Measurements from ENCODE around the gene SEMA4A.
"Not testable (repeated sequence)": the region's sequence is repeated elsewhere in the genome, so short reads cannot be mapped to it uniquely, and the experiment has no call there.

The SEMA4A gene

DNA sequence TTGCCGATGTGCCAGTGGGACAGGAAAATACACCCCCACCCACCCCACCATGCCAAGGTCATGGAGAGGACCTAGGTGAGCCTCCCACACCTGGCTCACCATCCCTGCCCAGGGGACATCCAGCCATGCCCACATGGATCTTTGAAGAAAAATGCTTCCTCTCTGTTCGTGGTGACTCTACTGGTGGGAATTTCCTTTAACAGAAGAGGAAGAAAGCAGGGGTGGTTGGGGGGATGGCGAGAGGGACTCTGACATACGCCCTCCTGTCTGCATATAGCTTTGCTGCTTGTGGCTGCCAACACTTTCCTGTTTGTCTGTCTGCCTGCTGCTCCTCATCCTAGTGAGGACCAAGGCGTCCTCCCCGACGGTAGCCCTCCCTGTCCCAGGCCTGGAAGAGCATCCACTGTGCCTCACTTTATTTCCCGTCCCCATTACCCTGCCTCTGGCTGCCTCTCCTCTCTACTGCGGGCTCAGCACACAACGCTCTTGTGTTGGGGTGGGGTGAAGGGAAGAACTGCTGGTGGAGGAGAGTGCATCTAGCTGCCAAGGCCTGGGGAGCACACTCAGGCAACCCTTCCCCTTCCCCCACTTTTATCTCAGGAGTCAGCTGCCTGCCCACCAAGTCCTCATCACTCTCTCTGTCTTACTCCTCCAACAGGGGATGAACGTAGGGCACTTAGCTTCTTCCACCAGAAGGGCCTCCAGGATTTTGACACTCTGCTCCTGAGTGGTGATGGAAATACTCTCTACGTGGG lies 2.5 kb downstream of the SEMA4A start:
- no peak for DNase-seq (ENCODE audit: low read depth in 4 of 4, low spot score in 1 of 4)

DNA sequence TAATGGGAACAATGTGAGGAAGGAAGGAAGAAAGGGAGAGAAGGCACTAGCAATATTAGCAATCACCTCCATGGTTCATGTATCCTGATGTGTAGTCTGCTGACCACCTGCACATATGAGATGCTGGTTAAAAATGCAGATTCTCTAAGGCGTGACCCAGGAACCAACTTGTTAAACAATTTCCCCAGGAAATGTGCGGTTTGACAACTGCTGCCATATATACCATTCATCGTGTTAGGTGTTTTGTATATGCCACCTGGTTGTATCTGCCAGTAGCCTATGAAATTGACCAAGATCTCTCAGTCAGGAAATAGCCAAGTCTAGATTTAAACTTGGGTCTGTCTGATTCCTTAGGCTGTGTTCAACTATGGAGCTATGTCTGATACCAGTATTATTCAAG lies 4.1 kb downstream of the SEMA4A start:
- DNase-seq (ENCODE audit: low read depth in 4 of 4, low spot score in 1 of 4) = no peak

DNA sequence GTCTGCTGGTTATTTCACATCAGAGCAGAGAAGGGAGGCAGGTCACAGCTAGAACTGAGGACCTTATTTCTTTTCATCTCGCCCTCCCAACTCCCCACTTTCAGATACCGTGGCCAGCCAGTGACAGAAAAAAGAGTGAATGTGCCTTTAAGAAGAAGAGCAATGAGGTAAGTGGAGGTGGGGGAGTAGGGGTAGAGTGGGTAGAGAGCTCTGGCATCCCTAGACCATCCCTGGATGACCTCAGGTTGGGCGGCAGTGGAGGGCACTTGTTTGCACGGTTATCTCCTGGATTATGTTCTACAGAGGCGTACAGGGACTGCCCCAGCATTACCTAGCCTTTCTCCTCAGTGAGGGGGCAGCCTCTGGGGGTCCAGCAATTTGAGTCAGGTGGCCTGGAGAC lies 4.6 kb downstream of the SEMA4A start:
- no peak for DNase-seq (ENCODE audit: low read depth in 4 of 4, low spot score in 1 of 4)

DNA sequence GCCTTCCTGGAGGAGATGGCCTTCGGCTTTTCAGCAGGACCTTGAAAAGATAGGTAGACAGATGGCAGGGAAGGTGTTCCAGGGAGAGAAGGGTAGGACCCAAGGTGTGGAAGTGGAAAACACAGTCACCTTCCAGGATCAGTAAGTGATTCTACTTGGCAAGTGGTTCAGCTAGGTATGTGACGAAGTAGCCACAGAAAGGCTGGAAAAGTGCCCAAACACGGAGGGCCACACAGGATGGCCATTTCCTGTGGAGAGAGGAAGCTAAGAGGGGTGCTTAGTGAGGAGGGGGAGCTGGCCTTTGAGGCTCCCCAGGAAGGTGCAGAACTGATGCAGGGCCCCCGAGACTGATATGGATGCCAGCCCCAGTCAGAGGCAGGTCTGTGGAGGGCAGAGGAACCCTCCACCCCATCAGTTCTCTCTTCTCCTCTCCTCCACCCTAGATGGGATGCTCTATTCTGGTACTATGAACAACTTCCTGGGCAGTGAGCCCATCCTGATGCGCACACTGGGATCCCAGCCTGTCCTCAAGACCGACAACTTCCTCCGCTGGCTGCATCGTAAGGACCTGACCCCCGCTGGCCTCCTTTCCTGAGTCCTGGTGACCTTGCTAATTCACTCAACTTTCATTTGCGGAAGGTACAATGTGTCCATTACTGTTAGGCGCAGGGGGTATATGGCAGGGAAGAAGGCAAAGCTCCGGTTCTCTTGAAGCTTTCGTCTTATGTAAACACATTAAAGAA lies 6.8 kb downstream of the SEMA4A start:
- no peak for DNase-seq (ENCODE audit: low read depth in 4 of 4, low spot score in 1 of 4)

DNA sequence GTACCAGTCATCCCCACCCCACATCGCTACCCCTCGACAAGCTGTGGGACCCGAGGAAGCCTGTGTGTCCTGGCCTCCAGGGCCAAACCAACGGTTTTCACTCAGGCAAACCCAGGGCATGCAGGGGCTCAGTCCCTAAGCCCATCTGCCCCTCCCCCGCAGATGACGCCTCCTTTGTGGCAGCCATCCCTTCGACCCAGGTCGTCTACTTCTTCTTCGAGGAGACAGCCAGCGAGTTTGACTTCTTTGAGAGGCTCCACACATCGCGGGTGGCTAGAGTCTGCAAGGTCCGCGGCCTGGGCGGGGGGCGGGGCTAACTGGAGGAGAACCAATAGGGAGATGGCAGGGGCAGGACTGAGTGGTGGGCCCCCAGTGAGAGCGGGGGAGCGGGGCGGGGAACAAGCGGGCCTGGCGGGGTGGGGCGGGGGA lies 7.4 kb downstream of the SEMA4A start:
- DNase-seq (ENCODE audit: low read depth in 4 of 4, low spot score in 1 of 4) = peak; percentile 37 to 83 (median 66)

DNA sequence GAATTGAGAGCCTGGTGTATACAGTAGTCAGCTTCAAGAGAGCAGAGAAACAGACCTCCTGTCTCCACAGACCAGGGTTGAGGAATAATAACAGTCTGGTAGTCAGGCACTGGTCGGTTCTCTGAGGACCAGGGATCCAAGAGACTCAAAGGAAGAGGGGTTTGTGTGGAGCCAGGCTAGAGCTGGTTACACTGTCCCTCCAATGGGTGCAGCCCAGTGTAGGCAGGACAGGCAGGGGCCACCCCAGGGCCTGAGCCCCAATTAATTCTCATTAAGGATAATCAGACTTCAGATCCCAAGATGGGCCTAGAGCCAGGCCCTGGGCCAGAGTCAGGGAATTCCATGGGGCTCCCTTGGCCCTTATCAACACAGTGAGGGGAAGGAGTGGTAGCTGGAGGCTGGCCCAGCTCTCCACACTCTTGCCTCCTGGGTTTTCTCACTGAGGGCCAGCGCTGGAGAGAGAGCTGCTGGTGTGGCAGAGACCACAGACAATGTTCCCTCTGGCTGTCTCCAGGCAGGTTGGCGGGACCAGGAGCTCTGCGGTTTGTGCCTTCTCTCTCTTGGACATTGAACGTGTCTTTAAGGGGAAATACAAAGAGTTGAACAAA lies 9.1 kb downstream of the SEMA4A start:
- DNase-seq (ENCODE audit: low read depth in 4 of 4, low spot score in 1 of 4) = no peak

DNA sequence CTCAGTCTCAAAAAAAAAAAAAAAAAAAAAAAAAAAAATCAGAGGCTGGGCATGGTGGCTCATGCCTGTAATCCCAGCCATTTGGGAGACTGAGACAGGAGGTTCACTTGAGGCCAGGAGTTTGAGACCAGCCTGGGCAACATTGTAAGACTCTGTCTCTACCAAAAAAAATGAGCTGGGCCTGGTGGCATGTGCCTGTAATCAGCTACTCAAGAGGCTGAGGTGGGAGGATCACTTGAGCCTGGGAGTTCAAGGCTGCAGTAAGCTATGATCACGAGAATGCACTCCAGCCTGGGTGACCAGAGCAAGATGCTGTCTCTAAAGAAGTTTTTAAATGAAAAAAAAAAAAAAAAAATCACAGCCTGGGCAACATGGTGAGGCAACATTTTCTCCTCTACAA lies 10.3 kb downstream of the SEMA4A start:
- DNase-seq (ENCODE audit: low read depth in 4 of 4, low spot score in 1 of 4) = no peak

DNA sequence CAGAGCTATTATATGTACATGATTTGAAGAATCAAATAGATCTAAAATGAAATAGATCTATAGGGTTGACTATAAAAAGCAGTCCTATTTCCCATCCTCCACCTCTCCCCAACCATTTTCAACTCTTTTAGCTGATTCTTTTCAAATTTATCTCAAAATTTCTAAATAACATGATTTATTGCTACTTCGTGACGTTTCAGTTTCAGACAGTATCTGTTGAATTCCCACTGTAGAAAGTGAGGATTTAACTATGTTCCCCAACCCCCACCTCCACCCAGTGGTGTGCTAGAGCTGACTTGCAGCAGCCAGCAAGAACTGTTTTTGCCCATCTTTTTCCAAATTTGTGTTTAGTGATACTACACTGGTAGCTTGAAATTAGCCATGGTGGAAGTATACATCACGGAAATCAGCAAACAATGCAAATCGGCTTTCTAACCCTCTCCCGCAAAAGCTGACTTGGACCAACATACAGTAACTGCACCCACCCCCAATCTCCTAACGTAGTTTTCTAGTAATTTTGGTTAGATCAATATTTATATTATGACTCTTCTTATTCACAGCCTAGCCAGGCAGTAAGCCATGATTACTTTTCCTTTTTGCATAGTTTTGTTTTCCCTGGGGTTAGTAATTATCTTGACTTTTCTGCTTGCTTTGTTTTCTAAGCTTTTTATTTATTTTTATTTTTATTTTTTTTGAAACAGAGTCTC lies 10.9 kb downstream of the SEMA4A start:
- no peak for DNase-seq (ENCODE audit: low read depth in 4 of 4, low spot score in 1 of 4)

DNA sequence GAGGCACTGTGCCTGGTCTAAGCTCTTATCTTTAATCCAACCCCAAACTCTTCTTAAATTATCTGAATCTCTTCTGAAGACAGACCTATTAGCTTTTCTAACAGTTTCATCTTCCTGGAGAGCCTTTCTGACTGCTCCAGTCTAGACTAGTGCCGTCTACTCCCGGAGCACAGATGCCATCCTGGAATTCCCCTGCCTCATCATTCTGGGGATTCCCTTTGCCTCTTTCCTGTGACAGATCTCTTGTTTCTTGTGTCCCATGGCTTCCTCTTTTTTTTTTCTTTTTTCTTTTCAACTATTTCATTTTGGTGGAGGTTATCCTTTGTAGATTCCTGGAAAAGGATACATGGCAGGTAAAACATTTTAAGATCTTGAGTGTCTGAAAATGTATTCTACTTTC lies 11.7 kb downstream of the SEMA4A start:
- no peak for DNase-seq (ENCODE audit: low read depth in 4 of 4, low spot score in 1 of 4)

DNA sequence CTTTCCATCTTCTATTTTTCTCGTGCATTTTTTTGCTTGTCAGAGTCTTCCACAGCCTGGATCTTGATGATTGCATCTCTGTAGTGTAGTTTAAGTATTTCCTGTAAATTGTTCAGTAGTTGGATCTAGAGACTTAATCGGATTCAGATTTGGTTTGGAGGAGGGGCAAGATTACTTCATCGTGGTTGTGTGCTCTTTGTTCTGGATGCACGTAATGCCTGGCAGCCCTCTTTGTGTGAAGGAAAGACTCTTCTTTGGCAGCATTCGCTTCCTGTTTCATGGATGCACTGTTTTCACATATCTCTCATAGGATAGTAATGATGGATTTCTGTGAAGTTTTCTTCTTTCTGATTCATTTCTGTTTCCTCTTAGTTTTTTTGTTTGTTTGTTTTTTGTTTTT lies 14.2 kb downstream of the SEMA4A start:
- DNase-seq (ENCODE audit: low read depth in 4 of 4, low spot score in 1 of 4) = no peak

DNA sequence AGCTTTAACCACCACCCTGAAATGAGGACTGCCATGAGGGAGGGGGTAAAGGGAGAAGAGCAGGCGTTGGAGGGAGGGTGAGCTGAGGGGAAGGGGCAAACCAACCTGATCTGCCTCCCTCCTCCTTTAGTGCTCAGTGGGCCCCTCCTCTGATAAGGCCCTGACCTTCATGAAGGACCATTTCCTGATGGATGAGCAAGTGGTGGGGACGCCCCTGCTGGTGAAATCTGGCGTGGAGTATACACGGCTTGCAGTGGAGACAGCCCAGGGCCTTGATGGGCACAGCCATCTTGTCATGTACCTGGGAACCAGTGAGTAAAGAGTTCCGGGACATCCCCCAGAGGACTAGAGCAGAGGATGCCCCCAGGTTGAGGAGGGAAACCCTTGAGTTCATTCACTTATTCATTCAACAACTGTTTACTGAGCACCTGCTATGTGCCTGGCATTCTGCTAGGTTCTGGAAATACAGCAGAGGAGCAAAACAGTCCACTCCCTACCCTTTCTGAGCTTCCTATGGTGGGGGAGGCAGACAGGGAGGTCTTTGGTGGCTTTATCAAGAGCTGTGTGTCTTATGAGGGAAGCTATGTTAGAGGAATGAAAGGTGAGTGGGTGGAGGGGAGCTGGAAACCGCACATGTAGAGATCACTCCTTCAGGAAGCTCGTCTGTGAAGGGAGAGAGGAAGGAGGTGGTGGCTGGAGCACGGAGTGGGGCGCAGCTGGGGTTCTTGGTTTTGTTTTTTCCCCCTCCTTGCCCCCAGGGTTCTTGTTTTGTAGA lies 19.5 kb downstream of the SEMA4A start:
- no peak for DNase-seq (ENCODE audit: low read depth in 4 of 4, low spot score in 1 of 4)

DNA sequence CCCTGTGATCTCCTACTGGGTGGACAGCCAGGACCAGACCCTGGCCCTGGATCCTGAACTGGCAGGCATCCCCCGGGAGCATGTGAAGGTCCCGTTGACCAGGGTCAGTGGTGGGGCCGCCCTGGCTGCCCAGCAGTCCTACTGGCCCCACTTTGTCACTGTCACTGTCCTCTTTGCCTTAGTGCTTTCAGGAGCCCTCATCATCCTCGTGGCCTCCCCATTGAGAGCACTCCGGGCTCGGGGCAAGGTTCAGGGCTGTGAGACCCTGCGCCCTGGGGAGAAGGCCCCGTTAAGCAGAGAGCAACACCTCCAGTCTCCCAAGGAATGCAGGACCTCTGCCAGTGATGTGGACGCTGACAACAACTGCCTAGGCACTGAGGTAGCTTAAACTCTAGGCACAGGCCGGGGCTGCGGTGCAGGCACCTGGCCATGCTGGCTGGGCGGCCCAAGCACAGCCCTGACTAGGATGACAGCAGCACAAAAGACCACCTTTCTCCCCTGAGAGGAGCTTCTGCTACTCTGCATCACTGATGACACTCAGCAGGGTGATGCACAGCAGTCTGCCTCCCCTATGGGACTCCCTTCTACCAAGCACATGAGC lies 23.3 kb downstream of the SEMA4A start:
- no peak for DNase-seq (ENCODE audit: low read depth in 4 of 4, low spot score in 1 of 4)

DNA sequence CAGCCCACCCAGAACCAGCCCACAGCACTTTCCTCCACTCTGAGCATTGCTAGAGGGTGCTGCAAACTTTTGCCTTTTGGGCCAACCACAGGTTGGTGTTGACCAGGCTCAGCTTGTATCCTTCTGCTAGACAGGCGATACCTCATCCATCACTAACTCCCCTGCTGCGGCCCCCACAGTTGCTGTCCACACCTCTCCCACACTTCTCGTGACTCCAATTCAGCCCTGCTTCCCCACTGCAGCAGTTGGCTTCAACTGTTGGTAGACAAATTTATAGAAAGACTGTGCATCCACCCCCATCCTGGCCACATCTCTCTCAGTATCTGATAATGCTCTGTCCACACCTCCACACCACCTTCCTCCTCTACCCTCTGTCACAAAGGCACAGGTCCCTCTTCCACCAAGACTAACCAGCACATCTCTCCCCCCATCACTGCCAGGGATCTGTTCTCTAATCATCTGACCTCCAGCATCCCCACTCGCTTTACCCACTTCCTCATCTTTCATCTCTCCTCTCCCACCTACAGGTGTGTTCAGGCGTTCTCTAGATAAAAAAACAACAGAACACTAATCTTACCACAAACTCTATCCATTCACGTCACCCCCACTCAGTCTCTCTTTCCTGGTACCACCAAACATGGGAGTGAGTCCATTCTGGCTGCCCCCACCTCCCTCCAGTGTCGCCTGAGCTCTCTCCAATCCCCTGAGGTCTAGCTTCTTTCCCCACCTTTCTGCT lies 24.7 kb downstream of the SEMA4A start:
- DNase-seq (ENCODE audit: low read depth in 4 of 4, low spot score in 1 of 4) = no peak

DNA sequence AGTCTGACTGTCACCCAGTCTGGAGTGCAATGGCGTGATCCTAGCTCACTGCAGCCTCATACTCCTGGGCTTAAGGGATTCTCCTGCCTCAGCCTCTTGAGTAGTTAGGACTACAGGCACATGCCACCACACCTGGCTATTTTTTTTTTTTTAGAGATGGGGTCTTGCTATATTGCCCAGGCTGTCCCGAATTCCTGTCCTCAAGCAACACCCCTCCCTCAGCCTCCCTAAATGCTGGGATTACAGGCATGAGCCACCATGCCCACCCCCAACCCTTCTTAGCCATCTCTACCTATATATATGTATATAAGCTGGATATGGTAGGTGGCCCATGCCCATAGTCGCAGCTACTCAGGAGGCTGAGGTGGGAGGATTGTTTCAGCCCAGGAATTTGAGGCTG lies 27.1 kb downstream of the SEMA4A start:
- DNase-seq (ENCODE audit: low read depth in 4 of 4, low spot score in 1 of 4) = no peak

DNA sequence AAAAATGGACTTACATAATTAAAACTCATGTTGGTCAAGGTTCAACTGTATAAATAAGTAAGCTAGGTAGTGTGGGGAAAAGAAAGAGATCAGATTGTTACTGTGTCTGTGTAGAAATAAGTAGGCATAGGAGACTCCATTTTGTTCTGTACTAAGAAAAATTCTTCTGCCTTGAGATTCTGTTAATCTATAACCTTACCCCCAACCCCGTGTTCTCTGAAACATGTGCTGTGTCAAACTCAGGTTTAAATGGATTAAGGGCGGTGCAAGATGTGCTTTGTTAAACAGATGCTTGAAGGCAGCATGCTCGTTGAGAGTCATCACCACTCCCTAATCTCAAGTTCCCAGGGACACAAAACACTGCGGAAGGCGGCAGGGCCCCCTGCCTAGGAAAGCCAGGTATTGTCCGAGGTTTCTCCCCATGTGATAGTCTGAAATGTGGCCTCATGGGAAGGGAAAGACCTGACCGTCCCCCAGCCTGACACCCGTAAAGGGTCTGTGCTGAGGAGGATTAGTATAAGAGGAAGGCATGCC lies 28.1 kb downstream of the SEMA4A start:
- not testable (repeated sequence) for DNase-seq (ENCODE audit: low read depth in 4 of 4, low spot score in 1 of 4)

DNA sequence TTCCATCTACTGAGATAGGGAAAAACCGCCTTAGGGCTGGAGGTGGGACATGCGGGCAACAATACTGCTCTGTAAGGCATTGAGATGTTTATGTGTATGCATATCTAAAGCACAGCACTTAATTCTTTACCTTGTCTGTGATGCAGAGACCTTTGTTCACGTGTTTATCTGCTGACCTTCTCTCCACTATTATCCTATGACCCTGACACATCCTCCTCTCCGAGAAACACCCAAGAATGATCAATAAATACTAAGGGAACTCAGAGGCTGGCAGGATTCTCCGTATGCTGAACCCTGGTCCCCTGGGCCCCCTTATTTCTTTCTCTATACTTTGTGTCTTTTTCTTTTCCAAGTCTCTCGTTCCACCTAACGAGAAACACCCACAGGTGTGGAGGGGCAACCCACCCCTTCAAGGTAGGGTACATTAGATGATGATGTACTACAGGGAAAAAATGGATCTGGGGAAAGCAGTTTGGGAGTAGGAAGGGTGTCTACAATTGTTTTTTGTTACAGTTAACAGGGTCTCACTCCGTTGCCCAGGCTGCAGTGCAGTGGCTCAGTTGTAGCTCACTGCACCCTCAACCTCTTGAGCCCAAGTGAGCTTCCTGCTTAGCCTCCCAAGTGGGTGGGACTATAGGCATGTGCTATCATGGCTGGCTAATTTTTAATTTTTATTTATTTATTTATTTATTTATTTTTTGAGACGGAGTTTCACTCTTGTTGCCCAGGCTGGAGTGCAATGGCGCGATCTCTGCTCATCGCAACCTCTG lies 28.8 kb downstream of the SEMA4A start:
- DNase-seq (ENCODE audit: low read depth in 4 of 4, low spot score in 1 of 4) = not testable (repeated sequence)

DNA sequence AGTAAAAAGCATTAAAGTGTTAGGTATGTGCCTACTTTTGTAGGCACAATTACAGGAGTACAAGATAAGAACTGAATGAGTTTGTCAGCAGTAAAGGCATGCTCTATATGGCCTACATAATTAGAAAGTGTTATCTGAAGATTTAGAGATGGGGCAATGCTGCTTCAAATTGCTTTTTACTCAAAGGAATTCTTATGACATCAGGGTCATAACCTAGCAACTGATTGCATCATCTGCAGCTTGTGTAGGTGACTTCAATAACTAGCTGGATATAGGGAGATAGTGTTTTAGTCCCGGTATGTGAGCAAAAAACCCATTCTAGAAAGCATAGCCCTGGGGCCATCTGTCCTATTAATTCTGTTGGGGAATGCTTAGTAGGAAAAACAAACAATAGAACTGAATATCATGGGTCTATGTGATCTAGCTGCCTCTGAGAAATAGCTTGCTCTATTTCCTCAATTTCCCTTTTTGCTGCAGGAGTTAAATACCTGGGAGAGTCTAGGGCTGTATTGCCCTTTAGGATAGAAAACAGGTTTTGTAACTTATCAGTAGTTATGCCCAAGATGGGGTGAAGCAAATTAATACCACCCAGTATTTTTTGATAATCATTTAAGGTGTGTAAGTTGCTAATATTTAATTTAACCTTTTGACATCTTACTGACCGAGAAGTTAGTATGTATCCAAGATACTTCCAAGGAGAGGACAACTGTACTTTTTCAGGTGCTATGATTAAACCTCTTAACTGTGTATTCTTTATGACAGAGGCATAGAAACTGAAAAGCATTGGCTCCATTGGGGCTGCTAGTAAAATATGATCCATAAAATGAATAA lies 33.2 kb downstream of the SEMA4A start:
- not testable (repeated sequence) for DNase-seq (ENCODE audit: low read depth in 4 of 4, low spot score in 1 of 4)

DNA sequence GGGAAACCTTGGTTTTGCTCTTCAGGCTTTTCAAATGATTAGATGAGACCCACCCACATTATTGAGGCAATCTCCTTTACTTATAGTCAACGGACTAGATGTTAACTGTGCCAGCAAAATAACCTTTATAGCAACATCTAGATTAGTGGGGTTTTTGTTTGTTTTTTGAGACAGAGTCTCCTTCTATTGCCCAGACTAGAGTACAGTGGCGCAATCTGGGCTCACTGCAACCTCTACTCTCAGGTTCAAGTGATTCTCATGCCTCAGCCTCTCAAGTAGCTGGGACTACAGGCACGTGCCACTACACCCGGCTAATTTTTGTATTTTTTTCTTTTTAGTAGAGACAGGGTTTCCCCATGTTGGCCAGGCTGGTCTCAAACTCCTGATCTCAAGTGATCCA lies 36.9 kb downstream of the SEMA4A start:
- not testable (repeated sequence) for DNase-seq (ENCODE audit: low read depth in 4 of 4, low spot score in 1 of 4)
